Keratinocyte (primary cell): Measurements from ENCODE around the gene TMEM253. TPM values are rescaled to one million over a fixed set of nuclear protein-coding genes. Genes with fewer than 3 reads are reported as not detected.

Experiments
- DNase-seq: peaks from one replicate; pipeline ENCODE4 v3.0.0-alpha.2; 2011; ENCODE audit warnings: low read depth, missing footprints, low spot score
- FAIRE-seq: peaks from 2 replicates; lab custom pipeline; 2011; peaks lifted over from hg19 to GRCh38; lab: Jason Lieb, UNC
- H2AFZ ChIP-seq: 2 replicates; pipeline ENCODE4 v1.6.0; 2012; ENCODE audit warnings: low read length, control low read depth, inconsistent platforms; ENCODE audit not compliant: control insufficient read depth
- H3K27ac ChIP-seq: 2 replicates; pipeline ENCODE4 v1.5.1; 2011; ENCODE audit warnings: low read length; ENCODE audit not compliant: control insufficient read depth, insufficient read depth
- H3K27me3 ChIP-seq: 3 replicates; pipeline ENCODE4 v1.6.0; 2011; ENCODE audit warnings: low read length; ENCODE audit not compliant: control insufficient read depth, insufficient read depth; ENCODE audit errors: extremely low read depth
- H3K36me3 ChIP-seq, 2 experiments: 2 replicates in 1 of 2; 3 replicates in 1 of 2; pipeline ENCODE4 v1.5.1; 2011; ENCODE audit warnings: low read length in 2 of 2, mild to moderate bottlenecking in 1 of 2; ENCODE audit not compliant: control insufficient read depth in 2 of 2, insufficient read depth in 2 of 2; ENCODE audit errors: extremely low read depth in 1 of 2
- H3K4me1 ChIP-seq: 3 replicates; pipeline ENCODE4 v1.5.1; 2011; ENCODE audit warnings: low read length; ENCODE audit not compliant: control insufficient read depth, insufficient read depth; ENCODE audit errors: extremely low read depth
- H3K4me2 ChIP-seq: 3 replicates; pipeline ENCODE4 v1.6.0; 2011; ENCODE audit warnings: low read depth, low read length; ENCODE audit not compliant: control insufficient read depth, insufficient read depth; ENCODE audit errors: extremely low read depth
- H3K4me3 ChIP-seq, 3 experiments: fragments of 200-600 bp in 1 of 3; sonication (generic) in 1 of 3; 2 replicates in 2 of 3; 3 replicates in 1 of 3; pipeline ENCODE4 v1.5.1; 2011 to 2016; ENCODE audit warnings: low read length in 3 of 3, mild to moderate bottlenecking in 3 of 3, control low read depth in 2 of 3, inconsistent platforms in 1 of 3, low read depth in 1 of 3, mixed read lengths in 1 of 3, mixed run types in 1 of 3, moderate library complexity in 1 of 3; ENCODE audit not compliant: control insufficient read depth in 2 of 3, insufficient read depth in 2 of 3; ENCODE audit errors: extremely low read depth in 1 of 3
- H3K79me2 ChIP-seq: 2 replicates; pipeline ENCODE4 v1.6.0; 2012; ENCODE audit warnings: low read length; ENCODE audit not compliant: control insufficient read depth, insufficient read depth
- H3K9ac ChIP-seq: 3 replicates; pipeline ENCODE4 v1.6.0; 2011; ENCODE audit warnings: low read length; ENCODE audit not compliant: control insufficient read depth, insufficient read depth; ENCODE audit errors: extremely low read depth
- H3K9me1 ChIP-seq: 3 replicates; pipeline ENCODE4 v1.6.0; 2011; ENCODE audit warnings: low read length; ENCODE audit not compliant: control insufficient read depth, insufficient read depth; ENCODE audit errors: extremely low read depth
- H3K9me3 ChIP-seq: 2 replicates; pipeline ENCODE4 v1.5.1; 2012; ENCODE audit warnings: low read depth, low read length; ENCODE audit not compliant: control insufficient read depth
- H4K20me1 ChIP-seq: 3 replicates; pipeline ENCODE4 v1.6.0; 2011; ENCODE audit warnings: low read length; ENCODE audit not compliant: control insufficient read depth, insufficient read depth; ENCODE audit errors: extremely low read depth
- CTCF ChIP-seq, 3 experiments: IDR thresholded peaks in 1 of 3; conservative IDR thresholded peaks in 1 of 3; optimal IDR thresholded peaks in 1 of 3; 2 replicates in 2 of 3; 3 replicates in 1 of 3; pipeline versions ENCODE3 to v1.5.1; 2011; ENCODE audit warnings: low read length in 3 of 3, mild to moderate bottlenecking in 3 of 3, moderate library complexity in 2 of 3, control low read depth in 1 of 3, inconsistent platforms in 1 of 3; ENCODE audit not compliant: insufficient read depth in 2 of 3; ENCODE audit errors: extremely low read depth in 1 of 3
- EZH2 ChIP-seq: IDR thresholded peaks from one replicate; pipeline ENCODE4 v1.6.1; 2012; ENCODE audit warnings: inconsistent platforms, mild to moderate bottlenecking, low read length, moderate library complexity
- dilution Hi-C: fragments of 300-500 bp; cut with MboI; formaldehyde crosslinking; loops from one replicate; pipeline ENCODE4 v1.7.0; 2020; ENCODE audit warnings: low sequenced_read_pairs; ENCODE audit not compliant: extremely low pct_ligation_motif_present
- polyA plus RNA-seq, 5 experiments: library from polyadenylated mRNA; depleted of rRNA in 3 of 5; stranded (reverse) in 3 of 5; stranded (forward) in 1 of 5; unstranded in 1 of 5; fragments of >200 nt; gene quantifications; 1 replicate in 1 of 5; 2 replicates in 3 of 5; 3 replicates in 1 of 5; pipeline versions ENCODE4 v1.2.1 to v1.2.3, GENCODE V29; 2011 to 2012; ENCODE audit warnings: missing spikeins in 2 of 5, low read depth in 1 of 5, low replicate concordance in 1 of 5

TMEM253 gene
- polyA plus RNA-seq, 1 donor (not counting 4 experiments of a cell fraction or from before 2014, with no cell fraction given), result 1.1 TPM

- H3K4me3 ChIP-seq, result peak overlapping the region; percentile 51 to 81 (median 71)
- TF ChIP-seq EZH2 (no peak), CTCF (optimal IDR thresholded peaks at IDR 0.05 in 1 of 3, IDR thresholded peaks at IDR 0.05 in 1 of 3, conservative IDR thresholded peaks at IDR 0.05 in 1 of 3; ENCODE audit: extremely low read depth in 1 of 3, insufficient read depth in 2 of 3, low read length in 3 of 3) (no peak)
- DNase-seq, result no peak
- H3K4me2 ChIP-seq, result peak overlapping the region; percentile 83
- H3K36me3 ChIP-seq, result no peaks in the 10 kb centered on the region
- peaks cover 42% of the 10 kb centered on the region for H3K79me2 ChIP-seq
- peak overlapping the region; percentile 67 for H3K9ac ChIP-seq
- peak overlapping the region; percentile 61 for H3K27ac ChIP-seq
- H4K20me1 ChIP-seq, result no peaks in the 10 kb centered on the region
- peaks cover 59% of the 10 kb centered on the region for H3K4me1 ChIP-seq
- H3K27me3 ChIP-seq, result no peaks in the 10 kb centered on the region
- dilution Hi-C loops, result no loop called here
- H3K9me1 ChIP-seq, result no peaks in the 10 kb centered on the region
- FAIRE-seq, result no peak
- peak overlapping the region; percentile 53 for H2AFZ ChIP-seq
- H3K9me3 ChIP-seq, result no peaks in the 10 kb centered on the region
Measured at GRCh38 chr14:21098892-21099595, 1.8 kb upstream of the TMEM253 start.

- DNase-seq (no peak), FAIRE-seq (no peak)
- H3K79me2 ChIP-seq, result peaks cover 39% of the 10 kb centered on the region
- dilution Hi-C loops, result no loop called here
- H3K9ac ChIP-seq, result peak overlapping the region; percentile 67
- H3K27ac ChIP-seq, result peak overlapping the region; percentile 61
- H3K4me3 ChIP-seq, result peak overlapping the region; percentile 51 to 81 (median 71)
- H3K36me3 ChIP-seq, result no peaks in the 10 kb centered on the region
- H3K4me2 ChIP-seq, result peak overlapping the region; percentile 83
- peak overlapping the region; percentile 53 for H2AFZ ChIP-seq
- peaks cover 64% of the 10 kb centered on the region for H3K4me1 ChIP-seq
- H3K9me1 ChIP-seq, result no peaks in the 10 kb centered on the region
- H3K9me3 ChIP-seq, result no peaks in the 10 kb centered on the region
- TF ChIP-seq EZH2 (no peak), CTCF (optimal IDR thresholded peaks at IDR 0.05 in 1 of 3, IDR thresholded peaks at IDR 0.05 in 1 of 3, conservative IDR thresholded peaks at IDR 0.05 in 1 of 3; ENCODE audit: extremely low read depth in 1 of 3, insufficient read depth in 2 of 3, low read length in 3 of 3) (no peak)
- no peaks in the 10 kb centered on the region for H4K20me1 ChIP-seq
- H3K27me3 ChIP-seq, result no peaks in the 10 kb centered on the region
Measured at GRCh38 chr14:21099596-21099985, 1.3 kb upstream of the TMEM253 start.
